Activated CD8-positive, alpha-beta T cell treated with anti-CD3 and anti-CD28 coated beads for 36 hours (primary cell): ENCODE measurements around the gene ACTL8. TPM values are rescaled to one million over a fixed set of nuclear protein-coding genes. Genes with fewer than 3 reads are reported as not detected.

Experiments used
- ATAC-seq: fragments of 200-7000 bp; cut with Tn5 transposase; one replicate; pipeline ENCODE4 v1.10.0; 2021; ENCODE audit warnings: mild to moderate bottlenecking, moderate library complexity
- CTCF ChIA-PET: fragments of 350-600 bp; sonication (Branson Sonifier 250); formaldehyde crosslinking; loops from one replicate; lab custom pipeline; 2021; ENCODE audit warnings: antibody characterized with exemption; lab: Charles Lee
- POLR2A ChIA-PET: fragments of 350-600 bp; sonication (Branson Sonifier 250); formaldehyde crosslinking; loops from one replicate; lab custom pipeline; 2021; ENCODE audit warnings: antibody characterized with exemption; lab: Charles Lee
- DNase-seq: peaks from one replicate; pipeline ENCODE4 v3.0.0-alpha.2; 2020
- H3K27ac Mint-ChIP-seq: one replicate; pipeline ENCODE4 v1.8.0; 2021; ENCODE audit warnings: mild to moderate bottlenecking, mixed read lengths
- H3K27me3 Mint-ChIP-seq: one replicate; pipeline ENCODE4 v1.8.0; 2021; ENCODE audit warnings: mixed read lengths
- H3K36me3 Mint-ChIP-seq: one replicate; pipeline ENCODE4 v1.8.0; 2021; ENCODE audit warnings: low read depth, mixed read lengths
- H3K4me1 Mint-ChIP-seq: one replicate; pipeline ENCODE4 v1.8.0; 2021; ENCODE audit warnings: low read depth, mixed read lengths
- H3K4me3 Mint-ChIP-seq: one replicate; pipeline ENCODE4 v1.8.0; 2021; ENCODE audit warnings: mild to moderate bottlenecking, moderate library complexity, mixed read lengths
- H3K9me3 Mint-ChIP-seq: one replicate; pipeline ENCODE4 v1.8.0; 2021; ENCODE audit warnings: mixed read lengths
- CTCF ChIP-seq: fragments of 200-600 bp; IDR thresholded peaks from one replicate; pipeline ENCODE4 v1.8.0; 2022; ENCODE audit warnings: antibody characterized with exemption, mild to moderate bottlenecking
- intact Hi-C: fragments of 100-400 bp; cut with micrococcal nuclease; formaldehyde crosslinking; loops from one replicate; pipeline ENCODE4 v1.10.0; 2022
- total RNA-seq, 2 experiments: library from RNA; stranded (reverse); gene quantifications; one replicate each; pipeline ENCODE4 v1.2.3, GENCODE V29; 2021

Gene ACTL8
- total RNA-seq, 2 experiments from 2014 or later: not detected

DNA sequence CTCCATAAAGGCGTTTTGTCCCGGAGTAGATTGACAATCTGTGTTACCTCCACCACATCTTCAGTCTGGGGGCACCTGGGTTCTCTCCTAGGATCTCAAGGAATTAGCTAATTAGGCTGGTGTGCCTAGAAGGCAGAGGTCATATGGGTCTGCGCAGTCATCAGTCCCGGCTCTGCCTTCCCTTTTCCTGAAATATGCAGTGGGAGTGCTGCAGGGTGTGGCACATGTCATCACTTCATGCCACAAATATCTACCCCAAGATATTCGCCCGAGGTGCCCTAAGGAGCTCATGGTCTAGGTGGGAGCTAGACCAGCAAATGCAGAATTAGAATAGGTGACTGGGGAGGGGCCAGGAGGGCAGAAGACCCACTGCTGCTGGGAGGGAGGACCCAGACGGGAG, 42.9 kb downstream of the ACTL8 start:
- DNase-seq (no peak), ATAC-seq (no peak)
- CTCF ChIA-PET: no interaction called here
- H3K4me1 Mint-ChIP-seq: no peaks in the 10 kb centered on the region
- POLR2A ChIA-PET: no interaction called here
- no peak overlapping the region for H3K4me3 Mint-ChIP-seq
- TF ChIP-seq CTCF: no peak
- no peaks in the 10 kb centered on the region for H3K9me3 Mint-ChIP-seq
- H3K27me3 Mint-ChIP-seq: peaks cover 12% of the 10 kb centered on the region
- intact Hi-C loops: no loop called here
- no peak overlapping the region for H3K27ac Mint-ChIP-seq
- H3K36me3 Mint-ChIP-seq: no peaks in the 10 kb centered on the region

DNA sequence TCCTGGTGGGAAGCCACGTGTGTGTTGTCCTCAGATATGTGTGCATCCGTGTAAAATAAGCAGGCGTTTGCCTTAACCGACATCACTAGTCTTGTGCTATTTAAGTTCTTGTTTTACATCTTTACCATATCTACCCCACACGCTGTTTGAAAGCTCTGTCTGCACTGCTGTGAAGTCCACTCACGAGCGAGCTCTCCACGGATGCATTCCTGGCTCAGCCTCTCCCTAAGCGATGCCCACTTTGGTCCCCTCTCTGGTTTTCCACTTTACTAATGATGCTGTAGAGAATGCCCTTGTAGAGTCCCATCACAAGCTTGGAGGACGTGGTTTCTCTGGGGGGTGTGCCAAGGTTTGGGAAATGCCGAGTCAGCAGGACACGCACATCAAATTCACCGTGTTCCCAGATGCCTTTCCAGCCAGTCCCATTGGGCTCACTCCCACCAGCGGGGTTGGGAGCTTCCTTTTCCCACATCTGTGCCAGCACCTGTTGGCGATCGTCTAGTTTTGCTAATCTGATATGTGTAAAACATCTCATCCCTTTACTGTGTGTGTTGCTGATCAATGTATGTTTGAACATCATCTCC, 43.8 kb downstream of the ACTL8 start:
- ATAC-seq (no peak), DNase-seq (no peak)
- CTCF ChIA-PET: no interaction called here
- Mint-ChIP-seq H3K27ac (no peak overlapping the region), H3K36me3 (no peaks in the 10 kb centered on the region), H3K9me3 (no peaks in the 10 kb centered on the region), H3K4me1 (no peaks in the 10 kb centered on the region), H3K4me3 (no peak overlapping the region), H3K27me3 (peaks cover 10% of the 10 kb centered on the region)
- POLR2A ChIA-PET: no interaction called here
- no peak for TF ChIP-seq CTCF
- intact Hi-C loops: no loop called here

- TF ChIP-seq CTCF: no peak
- no peak overlapping the region for H3K27ac Mint-ChIP-seq
- no peaks in the 10 kb centered on the region for H3K9me3 Mint-ChIP-seq
- H3K4me3 Mint-ChIP-seq: no peak overlapping the region
- H3K4me1 Mint-ChIP-seq: no peaks in the 10 kb centered on the region
- DNase-seq (no peak), ATAC-seq (no peak)
- CTCF ChIA-PET: no interaction called here
- H3K36me3 Mint-ChIP-seq: no peaks in the 10 kb centered on the region
- peaks cover 10% of the 10 kb centered on the region for H3K27me3 Mint-ChIP-seq
- intact Hi-C loops: no loop called here
- POLR2A ChIA-PET: no interaction called here
Observed at GRCh38 chr1:17799642-17800041, 44.5 kb downstream of the ACTL8 start.

GRCh38 chr1:17802164-17802563, 47.0 kb downstream of the ACTL8 start:
- H3K36me3 Mint-ChIP-seq: no peaks in the 10 kb centered on the region
- H3K27ac Mint-ChIP-seq: no peak overlapping the region
- H3K27me3 Mint-ChIP-seq: peaks cover 14% of the 10 kb centered on the region
- DNase-seq: no peak
- no peak for TF ChIP-seq CTCF
- H3K4me3 Mint-ChIP-seq: no peak overlapping the region
- ATAC-seq: no peak
- intact Hi-C loops: no loop called here
- no peaks in the 10 kb centered on the region for H3K9me3 Mint-ChIP-seq
- no peaks in the 10 kb centered on the region for H3K4me1 Mint-ChIP-seq
- CTCF ChIA-PET: no interaction called here
- POLR2A ChIA-PET: no interaction called here

- H3K27me3 Mint-ChIP-seq: peaks cover 16% of the 10 kb centered on the region
- ChIA-PET CTCF (no interaction called here), POLR2A (no interaction called here)
- H3K4me1 Mint-ChIP-seq: no peaks in the 10 kb centered on the region
- intact Hi-C loops: no loop called here
- ATAC-seq (no peak), DNase-seq (no peak)
- H3K4me3 Mint-ChIP-seq: no peak overlapping the region
- no peaks in the 10 kb centered on the region for H3K9me3 Mint-ChIP-seq
- no peaks in the 10 kb centered on the region for H3K36me3 Mint-ChIP-seq
- TF ChIP-seq CTCF: no peak
- no peak overlapping the region for H3K27ac Mint-ChIP-seq
Observed at GRCh38 chr1:17802945-17803344, 47.8 kb downstream of the ACTL8 start.
